Measurements from ENCODE around the gene DNAAF8.

DNA sequence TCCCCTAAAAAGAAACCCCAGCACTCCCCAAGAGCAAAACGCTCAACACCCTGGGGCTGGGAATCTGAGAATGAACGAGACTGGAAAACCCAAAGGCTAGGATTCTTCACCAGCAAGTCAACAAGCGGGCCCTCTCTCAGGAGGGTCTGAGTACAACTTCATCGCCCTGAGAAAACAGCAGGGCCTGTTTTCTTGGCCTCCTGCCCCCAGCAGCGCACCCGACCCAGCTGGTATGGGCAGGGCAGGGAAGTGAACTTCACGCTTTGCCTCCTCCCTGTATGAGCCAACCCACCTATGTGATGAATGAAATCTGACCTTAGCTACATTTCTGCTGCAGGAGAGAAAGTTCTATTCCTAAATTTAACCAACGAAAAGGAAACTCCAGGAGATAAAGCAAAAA is 29.8 kb upstream of the DNAAF8 start:
- TF ChIP-seq POLR2A (IDR thresholded peaks at IDR 0.05; ENCODE audit: low read depth, low read length): no peak
- TF ChIP-seq POLR2AphosphoS5 (IDR thresholded peaks at IDR 0.05; ENCODE audit: low read depth, low read length): no peak
